HG02623 (cell line): ENCODE results near the gene MCEMP1.

ENCODE experiments used
- ATAC-seq: cut with Tn5 transposase; IDR thresholded peaks from one replicate; pipeline ENCODE4 v1.9.1; 2021; ENCODE audit warnings: moderate library complexity; ENCODE audit not compliant: unreplicated experiment

Gene MCEMP1

GRCh38 chr19:7720351-7720750 lies 43.5 kb downstream of the MCEMP1 start:
- ATAC-seq, result no peak

- no peak for ATAC-seq
Observed at GRCh38 chr19:7722231-7722651, 45.4 kb downstream of the MCEMP1 start.

DNA sequence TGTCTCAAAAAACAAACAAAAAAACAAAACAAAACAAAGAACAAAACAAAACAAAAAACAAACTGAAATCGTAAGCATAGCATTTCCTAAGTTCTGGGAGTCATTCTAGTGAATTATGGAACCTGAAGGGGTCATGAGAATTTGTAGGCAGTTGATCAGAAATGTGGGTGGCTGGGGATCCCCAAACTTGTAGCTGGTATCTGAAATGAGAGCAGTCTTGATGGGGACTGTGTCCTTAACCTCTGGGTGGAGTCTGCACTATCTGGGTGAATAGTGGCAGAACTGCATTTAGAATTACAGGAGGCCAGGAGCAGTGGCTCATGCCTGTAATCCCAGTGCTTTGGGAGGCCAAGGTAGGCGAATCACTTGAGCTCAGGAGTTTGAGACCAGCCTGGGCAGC lies 48.9 kb downstream of the MCEMP1 start:
- no peak for ATAC-seq

GRCh38 chr19:7729211-7729610 lies 52.3 kb downstream of the MCEMP1 start:
- no peak for ATAC-seq
